ENCODE measurements around the gene ESRRB.

ESRRB gene

DNA sequence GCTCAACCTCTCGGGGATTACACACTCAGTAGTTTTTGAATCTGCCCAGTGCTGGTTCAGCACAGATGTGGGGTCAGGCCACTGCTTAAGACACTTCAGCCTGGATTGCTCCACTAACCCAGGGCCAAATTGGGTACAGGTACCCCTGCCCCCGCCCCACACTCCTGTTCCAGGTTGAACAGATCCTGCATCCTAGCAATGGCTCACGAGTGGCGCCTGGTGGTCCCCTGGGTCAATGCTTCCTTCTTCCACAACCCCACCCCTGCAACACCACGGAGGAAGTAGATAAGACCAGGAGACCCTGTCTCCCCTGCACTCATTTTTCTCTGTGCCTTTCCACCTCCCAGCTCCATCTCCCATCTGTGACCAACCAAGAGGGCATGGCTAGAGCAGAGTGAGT, 108.4 kb downstream of the ESRRB start:
- Histone ChIP-seq H3K4me3 (ENCODE audit: low read depth, low read length) (no peak overlapping the region), H3K4me1 (ENCODE audit: control insufficient read depth, insufficient read depth, low read length) (peaks cover 17% of the 10 kb centered on the region), H3K9me3 (ENCODE audit: control insufficient read depth, insufficient read depth, low read depth, low read length) (no peaks in the 10 kb centered on the region), H3K27ac (ENCODE audit: extremely low read depth, low read depth, low read length) (no peak overlapping the region), H3K36me3 (ENCODE audit: control insufficient read depth in 2 of 2, insufficient read depth in 1 of 2, low read length in 2 of 2) (no peaks in the 10 kb centered on the region)
- CTCF ChIA-PET: interaction anchor here (1.1 kb wide), 1 partner anchor 28 kb away, joined by 4 read pairs; no protein-coding TSS in a partner anchor
- POLR2A ChIA-PET: no interaction called here
- no peak for TF ChIP-seq ZNF311 (tag by site-specific recombination; IDR thresholded peaks at IDR 0.05; ENCODE audit: borderline replicate concordance)
- no peak for TF ChIP-seq IKZF3 (tag by site-specific recombination; IDR thresholded peaks at IDR 0.05)
- TF ChIP-seq ZBTB8A (tag by site-specific recombination; IDR thresholded peaks at IDR 0.05): no peak
- no peak for TF ChIP-seq ZNF112 (tag by site-specific recombination; IDR thresholded peaks at IDR 0.05)
- TF ChIP-seq ZXDB (tag by site-specific recombination; IDR thresholded peaks at IDR 0.05): no peak
- no peak for TF ChIP-seq ZNF776 (tag by site-specific recombination; IDR thresholded peaks at IDR 0.05; ENCODE audit: borderline replicate concordance)
- no peak for TF ChIP-seq ZBTB21 (tag by site-specific recombination; IDR thresholded peaks at IDR 0.05)
- TF ChIP-seq ZNF530 (tag by site-specific recombination; IDR thresholded peaks at IDR 0.05; ENCODE audit: low read depth): no peak
- TF ChIP-seq ZNF138 (tag by site-specific recombination; IDR thresholded peaks at IDR 0.05; ENCODE audit: borderline replicate concordance): no peak
- TF ChIP-seq, protein P1, sequence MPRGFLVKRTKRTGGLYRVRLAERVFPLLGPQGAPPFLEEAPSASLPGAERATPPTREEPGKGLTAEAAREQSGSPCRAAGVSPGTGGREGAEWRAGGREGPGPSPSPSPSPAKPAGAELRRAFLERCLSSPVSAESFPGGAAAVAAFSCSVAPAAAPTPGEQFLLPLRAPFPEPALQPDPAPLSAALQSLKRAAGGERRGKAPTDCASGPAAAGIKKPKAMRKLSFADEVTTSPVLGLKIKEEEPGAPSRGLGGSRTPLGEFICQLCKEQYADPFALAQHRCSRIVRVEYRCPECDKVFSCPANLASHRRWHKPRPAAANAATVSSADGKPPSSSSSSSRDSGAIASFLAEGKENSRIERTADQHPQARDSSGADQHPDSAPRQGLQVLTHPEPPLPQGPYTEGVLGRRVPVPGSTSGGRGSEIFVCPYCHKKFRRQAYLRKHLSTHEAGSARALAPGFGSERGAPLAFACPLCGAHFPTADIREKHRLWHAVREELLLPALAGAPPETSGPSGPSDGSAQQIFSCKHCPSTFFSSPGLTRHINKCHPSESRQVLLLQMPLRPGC (tag by site-specific recombination; IDR thresholded peaks at IDR 0.05): no peak
- no peak for TF ChIP-seq ZFP3 (tag by site-specific recombination; IDR thresholded peaks at IDR 0.05; ENCODE audit: low read depth)
- TF ChIP-seq ZNF335 (tag by site-specific recombination; conservative IDR thresholded peaks at IDR 0.05): no peak
- TF ChIP-seq ZNF174 (tag by site-specific recombination; IDR thresholded peaks at IDR 0.05): no peak
- TF ChIP-seq GLI4 (tag by site-specific recombination; IDR thresholded peaks at IDR 0.05): no peak

DNA sequence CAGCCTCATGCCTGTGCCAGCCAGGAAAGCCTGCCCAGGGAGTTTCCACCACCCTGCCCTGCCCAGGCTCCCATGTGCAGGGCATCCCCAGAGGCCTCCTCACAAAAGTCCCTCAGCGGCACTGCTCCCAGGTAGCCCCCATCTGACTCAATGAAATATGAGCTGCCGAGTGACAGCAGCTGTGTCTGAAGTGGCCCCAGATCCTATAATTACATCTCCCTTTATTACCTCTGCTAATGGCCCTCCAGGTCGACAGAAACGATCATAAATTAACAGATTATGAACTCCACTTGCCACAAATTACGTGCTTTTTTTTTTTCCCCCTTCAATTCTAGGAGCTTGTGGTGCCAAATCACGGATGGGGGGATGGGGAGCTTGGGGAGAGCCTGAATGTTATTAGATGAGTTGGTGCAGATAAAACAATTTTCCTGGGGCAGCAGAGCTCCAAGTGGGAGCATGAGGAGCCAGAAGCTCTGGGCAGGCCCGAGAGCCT, 110.4 kb downstream of the ESRRB start:
- POLR2A ChIA-PET: no interaction called here
- Histone ChIP-seq H3K9me3 (ENCODE audit: control insufficient read depth, insufficient read depth, low read depth, low read length) (no peaks in the 10 kb centered on the region), H3K36me3 (ENCODE audit: control insufficient read depth in 2 of 2, insufficient read depth in 1 of 2, low read length in 2 of 2) (no peaks in the 10 kb centered on the region), H3K27ac (ENCODE audit: extremely low read depth, low read depth, low read length) (peak overlapping the region; percentile 91), H3K4me3 (ENCODE audit: low read depth, low read length) (no peak overlapping the region), H3K4me1 (ENCODE audit: control insufficient read depth, insufficient read depth, low read length) (peaks cover 17% of the 10 kb centered on the region)
- CTCF ChIA-PET: interaction anchor here (0.5 to 1.4 kb wide), 5 partner anchors 30 to 521 kb away, joined by 3 to 7 read pairs (median 3); no protein-coding TSS in a partner anchor
- TF ChIP-seq ZNF121 (tag by site-specific recombination; IDR thresholded peaks at IDR 0.05): peak; percentile 61; the same call in 1 of the 2 replicates
- TF ChIP-seq, protein P2, sequence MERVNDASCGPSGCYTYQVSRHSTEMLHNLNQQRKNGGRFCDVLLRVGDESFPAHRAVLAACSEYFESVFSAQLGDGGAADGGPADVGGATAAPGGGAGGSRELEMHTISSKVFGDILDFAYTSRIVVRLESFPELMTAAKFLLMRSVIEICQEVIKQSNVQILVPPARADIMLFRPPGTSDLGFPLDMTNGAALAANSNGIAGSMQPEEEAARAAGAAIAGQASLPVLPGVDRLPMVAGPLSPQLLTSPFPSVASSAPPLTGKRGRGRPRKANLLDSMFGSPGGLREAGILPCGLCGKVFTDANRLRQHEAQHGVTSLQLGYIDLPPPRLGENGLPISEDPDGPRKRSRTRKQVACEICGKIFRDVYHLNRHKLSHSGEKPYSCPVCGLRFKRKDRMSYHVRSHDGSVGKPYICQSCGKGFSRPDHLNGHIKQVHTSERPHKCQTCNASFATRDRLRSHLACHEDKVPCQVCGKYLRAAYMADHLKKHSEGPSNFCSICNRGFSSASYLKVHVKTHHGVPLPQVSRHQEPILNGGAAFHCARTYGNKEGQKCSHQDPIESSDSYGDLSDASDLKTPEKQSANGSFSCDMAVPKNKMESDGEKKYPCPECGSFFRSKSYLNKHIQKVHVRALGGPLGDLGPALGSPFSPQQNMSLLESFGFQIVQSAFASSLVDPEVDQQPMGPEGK (tag by site-specific recombination; IDR thresholded peaks at IDR 0.05): peak; percentile 98
- peak; percentile 96 for TF ChIP-seq ZNF423 (tag by site-specific recombination; IDR thresholded peaks at IDR 0.05)
- TF ChIP-seq ZSCAN23 (tag by site-specific recombination; IDR thresholded peaks at IDR 0.05): peak; percentile 99
- peak; percentile 50; the same call in 1 of the 2 replicates for TF ChIP-seq ZNF623 (tag by site-specific recombination; IDR thresholded peaks at IDR 0.05)
- TF ChIP-seq, protein P3, sequence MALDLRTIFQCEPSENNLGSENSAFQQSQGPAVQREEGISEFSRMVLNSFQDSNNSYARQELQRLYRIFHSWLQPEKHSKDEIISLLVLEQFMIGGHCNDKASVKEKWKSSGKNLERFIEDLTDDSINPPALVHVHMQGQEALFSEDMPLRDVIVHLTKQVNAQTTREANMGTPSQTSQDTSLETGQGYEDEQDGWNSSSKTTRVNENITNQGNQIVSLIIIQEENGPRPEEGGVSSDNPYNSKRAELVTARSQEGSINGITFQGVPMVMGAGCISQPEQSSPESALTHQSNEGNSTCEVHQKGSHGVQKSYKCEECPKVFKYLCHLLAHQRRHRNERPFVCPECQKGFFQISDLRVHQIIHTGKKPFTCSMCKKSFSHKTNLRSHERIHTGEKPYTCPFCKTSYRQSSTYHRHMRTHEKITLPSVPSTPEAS (tag by site-specific recombination; IDR thresholded peaks at IDR 0.05): peak; percentile 80
- peak; percentile 88 for TF ChIP-seq KLF8 (tag by site-specific recombination; IDR thresholded peaks at IDR 0.05)
- TF ChIP-seq ZNF19 (tag by site-specific recombination; IDR thresholded peaks at IDR 0.05; ENCODE audit: low read depth): peak; percentile 83; the same call in 1 of the 2 replicates
- TF ChIP-seq ZNF785 (tag by site-specific recombination; IDR thresholded peaks at IDR 0.05): 0 out of 2 replicates have a peak, but pooled peaks have one; percentile 55
- TF ChIP-seq, protein P4, sequence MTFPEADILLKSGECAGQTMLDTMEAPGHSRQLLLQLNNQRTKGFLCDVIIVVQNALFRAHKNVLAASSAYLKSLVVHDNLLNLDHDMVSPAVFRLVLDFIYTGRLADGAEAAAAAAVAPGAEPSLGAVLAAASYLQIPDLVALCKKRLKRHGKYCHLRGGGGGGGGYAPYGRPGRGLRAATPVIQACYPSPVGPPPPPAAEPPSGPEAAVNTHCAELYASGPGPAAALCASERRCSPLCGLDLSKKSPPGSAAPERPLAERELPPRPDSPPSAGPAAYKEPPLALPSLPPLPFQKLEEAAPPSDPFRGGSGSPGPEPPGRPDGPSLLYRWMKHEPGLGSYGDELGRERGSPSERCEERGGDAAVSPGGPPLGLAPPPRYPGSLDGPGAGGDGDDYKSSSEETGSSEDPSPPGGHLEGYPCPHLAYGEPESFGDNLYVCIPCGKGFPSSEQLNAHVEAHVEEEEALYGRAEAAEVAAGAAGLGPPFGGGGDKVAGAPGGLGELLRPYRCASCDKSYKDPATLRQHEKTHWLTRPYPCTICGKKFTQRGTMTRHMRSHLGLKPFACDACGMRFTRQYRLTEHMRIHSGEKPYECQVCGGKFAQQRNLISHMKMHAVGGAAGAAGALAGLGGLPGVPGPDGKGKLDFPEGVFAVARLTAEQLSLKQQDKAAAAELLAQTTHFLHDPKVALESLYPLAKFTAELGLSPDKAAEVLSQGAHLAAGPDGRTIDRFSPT (tag by site-specific recombination; IDR thresholded peaks at IDR 0.05): peak; percentile 96
- peak; percentile 88 for TF ChIP-seq ZNF610 (tag by site-specific recombination; IDR thresholded peaks at IDR 0.05; ENCODE audit: borderline replicate concordance)
- peak; percentile 94 for TF ChIP-seq BCL11A (tag by site-specific recombination; IDR thresholded peaks at IDR 0.05; ENCODE audit: low read depth)
- TF ChIP-seq ZFHX2 (tag by site-specific recombination; conservative IDR thresholded peaks at IDR 0.05): 0 out of 2 replicates have a peak, but pooled peaks have one; percentile 30
- peak; percentile 77; the same call in 1 of the 2 replicates for TF ChIP-seq TRIM28 (IDR thresholded peaks at IDR 0.05; ENCODE audit: borderline replicate concordance, low read length)
- TF ChIP-seq ZNF843 (tag by site-specific recombination; IDR thresholded peaks at IDR 0.05): peak; percentile 100
- peak; percentile 49; the same call in 1 of the 2 replicates for TF ChIP-seq ZNF335 (tag by site-specific recombination; conservative IDR thresholded peaks at IDR 0.05)
- TF ChIP-seq ZNF571 (tag by site-specific recombination; IDR thresholded peaks at IDR 0.05): no peak
